Neuron (in vitro differentiated cells): ENCODE measurements around the gene COL5A2.

Source experiments
- H2AFZ ChIP-seq: one replicate; pipeline ENCODE4 v1.6.1; 2013; ENCODE audit warnings: low read depth, mild to moderate bottlenecking, inconsistent platforms, low read length, moderate library complexity
- H3K27me3 ChIP-seq: one replicate; pipeline ENCODE4 v1.6.1; 2013; ENCODE audit warnings: low read length; ENCODE audit not compliant: insufficient read depth
- H3K36me3 ChIP-seq: one replicate; pipeline ENCODE4 v1.6.1; 2013; ENCODE audit warnings: low read length; ENCODE audit not compliant: insufficient read depth
- H3K4me1 ChIP-seq: one replicate; pipeline ENCODE4 v1.6.1; 2013; ENCODE audit warnings: low read length; ENCODE audit not compliant: insufficient read depth
- H3K4me3 ChIP-seq: 2 replicates; pipeline ENCODE4 v1.5.1; 2013; ENCODE audit warnings: mild to moderate bottlenecking, low read length, moderate library complexity
- H3K9me3 ChIP-seq: one replicate; pipeline ENCODE4 v1.6.1; 2013; ENCODE audit warnings: low read length

COL5A2 gene

DNA sequence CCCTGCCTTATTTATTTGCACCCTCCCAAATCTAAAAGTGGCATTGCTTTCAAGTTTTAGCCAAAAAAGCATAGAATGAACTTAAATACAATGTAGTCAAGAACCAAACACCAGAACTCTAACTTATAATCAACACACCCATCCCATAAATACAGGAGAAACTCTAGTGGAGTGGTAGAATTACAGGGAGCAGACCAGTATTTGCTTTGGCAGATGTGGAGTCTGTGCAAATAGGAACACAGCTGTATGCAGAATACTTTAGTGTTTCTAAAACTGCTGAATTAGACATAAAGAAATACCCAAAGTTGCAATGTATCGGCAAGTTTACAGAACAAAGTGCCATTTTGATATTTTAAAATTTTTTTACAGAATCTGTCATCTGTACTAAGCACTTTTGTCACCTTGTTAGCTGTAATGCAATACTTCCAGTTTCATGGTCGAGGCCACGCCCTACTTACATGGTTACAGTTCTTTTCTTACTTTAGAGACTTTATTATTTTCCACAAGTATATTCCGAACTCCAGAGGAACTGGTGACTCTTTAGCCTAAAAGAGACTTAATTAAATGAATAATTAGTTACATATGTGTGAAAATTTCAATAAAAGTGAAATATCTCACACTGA, 23.7 kb upstream of the COL5A2 start:
- peaks cover 7% of the 10 kb centered on the region for H3K4me1 ChIP-seq
- no peaks in the 10 kb centered on the region for H3K27me3 ChIP-seq
- H3K9me3 ChIP-seq = no peaks in the 10 kb centered on the region
- no peak overlapping the region for H2AFZ ChIP-seq
- H3K36me3 ChIP-seq = no peaks in the 10 kb centered on the region
- H3K4me3 ChIP-seq = no peak overlapping the region

GRCh38 chr2:189199797-189200196, 20.2 kb upstream of the COL5A2 start:
- Histone ChIP-seq H3K36me3 (no peaks in the 10 kb centered on the region), H3K27me3 (no peaks in the 10 kb centered on the region), H3K9me3 (no peaks in the 10 kb centered on the region), H3K4me3 (no peak overlapping the region), H3K4me1 (no peaks in the 10 kb centered on the region), H2AFZ (no peak overlapping the region)

DNA sequence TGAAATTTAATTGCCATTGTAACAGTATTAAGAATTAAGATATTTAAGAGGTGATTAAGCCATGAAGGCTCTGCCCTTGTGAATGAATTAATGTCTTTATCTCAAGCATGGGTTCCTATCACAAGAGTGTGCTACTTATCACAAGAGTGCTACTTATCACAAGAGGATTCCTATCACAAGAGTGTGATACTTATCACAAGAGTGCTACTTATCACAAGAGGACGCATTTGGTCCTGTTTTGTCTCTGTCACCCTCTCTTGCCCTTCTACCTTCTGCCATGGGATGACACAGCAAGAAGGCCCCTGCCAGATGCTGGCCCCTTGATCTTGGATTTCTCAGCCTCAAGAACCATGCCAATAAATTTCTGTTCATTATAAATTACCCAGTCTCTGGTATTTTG, 13.2 kb upstream of the COL5A2 start:
- Histone ChIP-seq H3K4me3 (no peak overlapping the region), H3K4me1 (peaks cover 11% of the 10 kb centered on the region), H3K27me3 (no peaks in the 10 kb centered on the region)

DNA sequence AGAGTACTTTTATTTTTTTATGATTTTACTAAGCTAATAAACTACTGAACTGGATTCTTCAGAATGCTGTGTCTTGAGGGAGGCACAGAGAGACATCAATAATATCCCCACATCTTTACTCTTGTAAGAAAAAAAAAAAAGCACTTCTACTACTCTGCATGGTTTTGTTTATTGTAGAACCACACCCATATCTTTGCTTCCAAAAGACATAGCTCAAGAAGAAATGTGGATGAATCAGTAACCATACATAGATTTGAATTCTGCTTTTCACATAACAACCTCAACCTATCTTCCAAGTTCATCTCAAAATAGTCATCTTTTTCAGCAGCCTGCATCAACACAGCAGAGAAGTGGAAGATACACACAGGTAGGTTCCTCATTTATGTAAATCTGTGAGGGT, 12.2 kb upstream of the COL5A2 start:
- H3K27me3 ChIP-seq = no peaks in the 10 kb centered on the region
- H2AFZ ChIP-seq = no peak overlapping the region
- no peaks in the 10 kb centered on the region for H3K9me3 ChIP-seq
- H3K4me1 ChIP-seq = peaks cover 11% of the 10 kb centered on the region
- H3K36me3 ChIP-seq = no peaks in the 10 kb centered on the region
- no peak overlapping the region for H3K4me3 ChIP-seq

More for the DNA sequence above, 13.2 kb upstream of the COL5A2 start:
- Histone ChIP-seq H3K9me3 (no peaks in the 10 kb centered on the region), H3K36me3 (no peaks in the 10 kb centered on the region), H2AFZ (no peak overlapping the region)

DNA sequence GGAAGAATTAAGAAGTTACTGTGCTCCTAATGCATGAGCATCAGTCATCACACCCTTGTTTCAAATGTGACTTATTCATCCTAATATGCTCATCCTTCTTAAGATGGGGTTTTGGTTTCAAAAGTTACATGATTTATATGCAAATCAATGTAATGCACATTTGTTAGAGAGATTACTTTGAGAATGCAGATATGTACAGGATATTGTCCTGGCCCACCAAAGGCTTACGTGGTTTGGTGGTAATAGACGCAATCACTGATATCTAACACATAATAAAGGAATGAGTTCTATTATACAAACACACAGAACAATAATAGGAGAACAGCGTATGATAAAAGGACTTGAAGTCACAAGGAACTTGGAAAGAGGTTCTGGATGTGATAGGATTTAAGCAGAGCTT, 11.1 kb upstream of the COL5A2 start:
- Histone ChIP-seq H2AFZ (no peak overlapping the region), H3K4me3 (no peak overlapping the region), H3K27me3 (no peaks in the 10 kb centered on the region), H3K9me3 (no peaks in the 10 kb centered on the region), H3K36me3 (no peaks in the 10 kb centered on the region), H3K4me1 (peaks cover 11% of the 10 kb centered on the region)

DNA sequence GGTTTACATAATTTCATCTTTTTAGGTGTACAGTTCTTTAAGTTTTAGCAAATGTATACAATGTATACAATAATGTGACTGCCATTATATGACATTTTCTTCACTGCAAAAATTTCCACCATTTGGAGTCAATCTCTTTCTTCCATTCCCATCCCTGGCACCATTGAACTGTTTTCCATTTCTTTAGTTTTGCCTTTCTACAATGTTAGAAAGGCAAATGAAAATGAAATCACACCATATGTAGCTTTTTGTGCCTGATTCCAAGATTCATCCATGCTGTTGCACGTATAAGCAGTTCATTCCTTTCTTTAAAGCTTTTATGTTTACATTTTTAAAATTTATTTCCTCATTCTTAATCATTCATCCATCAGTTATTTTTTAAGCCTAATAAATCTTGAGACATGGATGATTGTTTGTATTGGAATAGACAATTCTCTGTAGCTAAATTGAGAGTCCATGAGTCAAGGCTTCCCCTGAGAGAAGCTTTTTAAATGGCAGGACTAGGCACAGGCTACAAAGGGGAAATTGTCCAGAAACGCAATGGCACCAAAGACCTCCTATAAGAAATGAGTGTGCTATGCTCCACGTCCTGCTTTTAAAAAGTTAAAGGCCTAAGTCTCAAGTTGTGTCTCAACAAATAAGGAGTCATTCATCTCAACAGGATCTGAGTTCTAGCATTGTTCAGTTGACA, 8.7 kb upstream of the COL5A2 start:
- H2AFZ ChIP-seq = no peak overlapping the region
- no peaks in the 10 kb centered on the region for H3K27me3 ChIP-seq
- no peak overlapping the region for H3K4me3 ChIP-seq
- peaks cover 11% of the 10 kb centered on the region for H3K4me1 ChIP-seq
- H3K9me3 ChIP-seq = no peaks in the 10 kb centered on the region
- H3K36me3 ChIP-seq = no peaks in the 10 kb centered on the region

GRCh38 chr2:189183170-189183569, 3.6 kb upstream of the COL5A2 start:
- H3K9me3 ChIP-seq = no peaks in the 10 kb centered on the region
- no peaks in the 10 kb centered on the region for H3K36me3 ChIP-seq
- no peaks in the 10 kb centered on the region for H3K27me3 ChIP-seq
- H2AFZ ChIP-seq = no peak overlapping the region
- no peak overlapping the region for H3K4me3 ChIP-seq
- peaks cover 9% of the 10 kb centered on the region for H3K4me1 ChIP-seq

GRCh38 chr2:189181706-189182105, 2.1 kb upstream of the COL5A2 start:
- no peak overlapping the region for H2AFZ ChIP-seq
- H3K27me3 ChIP-seq = no peaks in the 10 kb centered on the region
- no peaks in the 10 kb centered on the region for H3K36me3 ChIP-seq
- no peak overlapping the region for H3K4me3 ChIP-seq
- H3K4me1 ChIP-seq = peaks cover 6% of the 10 kb centered on the region
- H3K9me3 ChIP-seq = no peaks in the 10 kb centered on the region

DNA sequence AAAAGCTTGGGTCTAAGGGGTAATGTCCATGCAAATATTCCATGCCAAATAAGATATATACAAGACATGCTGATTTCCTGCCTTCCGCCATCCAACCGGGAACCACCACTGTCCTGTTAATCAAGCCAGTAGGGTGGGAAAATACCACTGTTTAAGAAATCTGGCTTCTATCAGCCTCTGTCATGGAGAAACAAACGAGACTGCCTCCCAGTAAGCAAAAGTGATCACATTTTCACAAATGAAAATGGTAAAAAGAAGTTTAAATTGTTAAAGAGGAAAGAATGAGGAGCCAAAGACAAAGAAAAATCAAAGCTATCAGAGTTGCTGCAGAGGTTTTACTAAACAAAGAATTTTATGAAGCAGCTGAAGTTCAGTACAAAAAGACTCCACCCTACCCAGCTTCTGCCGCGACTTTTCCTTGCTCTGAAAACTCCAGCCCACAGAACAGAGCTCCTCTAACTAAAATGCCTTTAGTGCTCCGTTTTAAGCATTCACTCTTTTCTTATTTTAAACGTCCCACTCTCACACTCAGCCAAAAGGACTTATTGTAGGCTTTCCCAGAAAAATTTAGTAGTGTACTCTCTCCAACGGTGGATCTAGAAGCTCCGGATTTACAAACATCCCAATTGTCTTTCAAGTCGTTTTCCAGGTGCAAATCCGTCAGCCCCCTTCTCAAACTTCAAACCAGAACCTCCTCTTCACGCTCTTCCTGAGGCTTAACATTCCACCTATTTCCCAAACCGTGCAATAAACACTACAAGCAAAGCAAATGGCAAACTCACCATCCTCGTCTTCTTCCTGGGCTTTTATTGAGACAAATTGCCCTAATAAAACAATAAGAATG, 613 bp downstream of the COL5A2 start:
- no peaks in the 10 kb centered on the region for H3K9me3 ChIP-seq
- H3K27me3 ChIP-seq = no peaks in the 10 kb centered on the region
- peak overlapping the region; percentile 94 for H2AFZ ChIP-seq
- no peaks in the 10 kb centered on the region for H3K36me3 ChIP-seq
- peaks cover 6% of the 10 kb centered on the region for H3K4me1 ChIP-seq
- H3K4me3 ChIP-seq = peak overlapping the region; percentile 48

GRCh38 chr2:189178054-189178453, 1.5 kb downstream of the COL5A2 start:
- H3K4me3 ChIP-seq = peak overlapping the region; percentile 48
- peaks cover 6% of the 10 kb centered on the region for H3K4me1 ChIP-seq
- no peaks in the 10 kb centered on the region for H3K36me3 ChIP-seq
- no peaks in the 10 kb centered on the region for H3K27me3 ChIP-seq
- no peak overlapping the region for H2AFZ ChIP-seq
- no peaks in the 10 kb centered on the region for H3K9me3 ChIP-seq

- Histone ChIP-seq H3K27me3 (no peaks in the 10 kb centered on the region), H3K4me1 (peaks cover 6% of the 10 kb centered on the region), H3K36me3 (no peaks in the 10 kb centered on the region), H3K4me3 (peak overlapping the region; percentile 48), H2AFZ (no peak overlapping the region), H3K9me3 (no peaks in the 10 kb centered on the region)
Measured at GRCh38 chr2:189177251-189177840, 2.2 kb downstream of the COL5A2 start.

- Histone ChIP-seq H3K27me3 (no peaks in the 10 kb centered on the region), H2AFZ (no peak overlapping the region), H3K4me3 (no peak overlapping the region), H3K4me1 (peaks cover 6% of the 10 kb centered on the region), H3K9me3 (no peaks in the 10 kb centered on the region), H3K36me3 (no peaks in the 10 kb centered on the region)
Measured at GRCh38 chr2:189176516-189176915, 3.0 kb downstream of the COL5A2 start.

DNA sequence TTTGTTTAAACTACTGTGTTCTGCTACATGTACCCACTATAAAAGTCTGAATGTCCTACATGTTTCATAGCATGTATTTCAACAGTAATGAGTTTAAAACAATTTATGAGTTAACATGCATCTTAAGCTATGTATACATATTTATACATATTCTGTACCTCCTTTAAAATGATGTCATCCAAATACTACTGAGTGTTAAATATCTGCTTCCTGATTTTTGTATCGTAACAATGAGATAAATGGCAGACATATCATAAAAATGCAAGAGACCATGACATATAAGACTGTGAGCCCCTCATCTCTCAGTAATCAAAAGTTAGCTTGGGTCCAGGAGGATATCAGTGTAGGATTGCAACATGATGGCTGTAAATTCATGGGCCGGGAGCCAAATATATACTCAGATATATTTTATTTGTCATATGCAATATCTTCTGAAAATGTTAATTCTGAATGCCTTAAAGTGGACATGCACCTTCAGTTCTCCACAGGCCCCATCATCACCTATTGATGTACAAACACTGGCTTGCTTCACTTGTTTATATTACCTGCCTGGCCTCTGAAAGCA, 3.6 kb downstream of the COL5A2 start:
- Histone ChIP-seq H3K9me3 (no peaks in the 10 kb centered on the region), H3K27me3 (no peaks in the 10 kb centered on the region), H3K4me3 (no peak overlapping the region), H2AFZ (no peak overlapping the region), H3K4me1 (peaks cover 6% of the 10 kb centered on the region), H3K36me3 (no peaks in the 10 kb centered on the region)
